Left lung (tissue), 10 donors: ENCODE results near the gene LRP5. TPM values are rescaled to one million over a fixed set of nuclear protein-coding genes. Genes with fewer than 3 reads are reported as not detected.
"Not testable (repeated sequence)": the region's sequence is repeated elsewhere in the genome, so short reads cannot be mapped to it uniquely, and the experiment has no call there.

Source experiments
- ATAC-seq: fragments of 200-7000 bp; cut with Tn5 transposase; one replicate; pipeline ENCODE4 v1.9.1; 2020; ENCODE audit warnings: moderate library complexity
- DNase-seq, 4 donors: peaks; one replicate each; pipeline ENCODE4 v3.0.0-alpha.2; 2013 to 2020
- H3K27ac ChIP-seq, 2 donors: fragments of 200-600 bp; sonication (generic) in 1 of 2; one replicate each; pipeline versions ENCODE4 v1.5.0 to v1.8.0; 2020 to 2021
- H3K27me3 ChIP-seq, 2 donors: fragments of 200-600 bp; sonication (generic) in 1 of 2; one replicate each; pipeline versions ENCODE4 v1.5.0 to v1.8.0; 2020 to 2021
- H3K36me3 ChIP-seq, 2 donors: fragments of 200-600 bp; sonication (generic) in 1 of 2; one replicate each; pipeline versions ENCODE4 v1.5.0 to v1.8.0; 2020 to 2021
- H3K4me1 ChIP-seq, 2 donors: fragments of 200-600 bp; one replicate each; pipeline ENCODE4 v1.8.0; 2021
- H3K4me3 ChIP-seq, 2 donors: fragments of 200-600 bp; sonication (generic) in 1 of 2; one replicate each; pipeline versions ENCODE4 v1.5.0 to v1.8.0; 2020 to 2021; ENCODE audit warnings: mild to moderate bottlenecking in 1 of 2
- H3K9me3 ChIP-seq, 2 donors: fragments of 200-600 bp; sonication (generic) in 1 of 2; one replicate each; pipeline versions ENCODE4 v1.5.0 to v1.8.0; 2020 to 2021
- intact Hi-C, 2 donors: fragments of 100-400 bp; cut with DNase I; formaldehyde crosslinking; loops; one replicate each; pipeline versions ENCODE4 v1.11.2 to v1.14.2; 2022
- polyA plus RNA-seq, 6 donors: library from polyadenylated mRNA; unstranded; fragments of 120-200 nt; gene quantifications; one replicate each; pipeline ENCODE4 v1.2.1, GENCODE V29; 2013; ENCODE audit not compliant: insufficient read length in 6 of 6
- total RNA-seq, 2 donors: library from RNA; stranded (reverse); fragmentation: NEBNext Ultra II Directional; extraction: Animal tissue kit (Norgen Biotek cat#: 25700); gene quantifications; one replicate each; pipeline ENCODE4 v1.2.1, GENCODE V29; 2021
- TF ChIP-seq, protein P1 (sequence below), 2 donors: fragments of 200-600 bp; sonication (generic) in 1 of 2; IDR thresholded peaks; one replicate each; pipeline versions ENCODE4 v1.5.0 to v1.8.0; 2021; ENCODE audit warnings: antibody characterized with exemption in 2 of 2
- donor health status: DM: no; HTN: yes; CAD: no.
- donor health status: DM: no; HTN: no; CAD: no.

LRP5 gene
- total and polyA plus RNA-seq, 8 donors, result 48.9 to 71.9 (median 57.4) TPM

DNA sequence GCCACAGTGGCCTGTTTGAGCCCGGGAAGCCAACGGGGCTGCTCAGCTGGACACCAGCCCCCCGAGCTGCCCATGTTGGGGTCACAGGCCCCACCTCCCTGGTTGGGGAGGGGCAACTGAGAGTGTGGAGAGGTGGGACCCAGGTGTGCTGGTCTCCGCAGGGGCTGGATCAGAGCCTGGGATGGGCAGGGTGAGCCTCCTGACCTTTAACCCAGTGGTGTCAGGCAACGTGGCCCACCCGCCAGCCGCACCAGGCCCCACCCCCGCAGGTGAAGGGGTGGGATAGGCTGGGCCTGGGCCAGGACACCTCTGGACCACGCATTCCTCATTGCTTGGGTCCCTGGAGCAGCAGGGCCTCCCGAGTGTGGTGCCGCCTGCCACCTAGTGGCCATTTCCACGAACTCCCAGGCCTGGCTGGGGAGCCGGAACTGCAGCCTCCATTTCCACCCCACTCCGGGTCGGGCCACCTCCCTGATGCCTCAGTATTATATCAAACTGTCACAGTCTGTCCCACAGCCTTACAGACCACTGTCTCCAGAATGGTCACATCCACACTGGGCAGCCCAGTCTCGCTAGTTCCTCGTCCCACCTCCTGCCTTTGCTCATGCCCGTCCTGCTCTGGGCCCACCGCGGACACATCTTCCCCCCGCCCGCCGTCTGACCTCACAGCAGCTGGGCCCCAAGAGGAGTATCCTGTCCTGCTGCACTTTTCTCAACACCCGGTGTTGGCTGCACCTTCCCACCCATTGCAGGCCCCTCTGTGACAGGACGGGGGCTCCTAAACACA lies 134.8 kb downstream of the LRP5 start:
- H3K4me3 ChIP-seq, result no peak overlapping the region
- DNase-seq (peak; percentile 67 to 95 (median 79)), ATAC-seq (peak; percentile 95)
- no peak overlapping the region for H3K27ac ChIP-seq
- H3K4me1 ChIP-seq, result peaks cover 0 to 4% of the 10 kb centered on the region in 2 donors
- no peaks in the 10 kb centered on the region for H3K27me3 ChIP-seq
- intact Hi-C loops, result loop anchor here in 1 of 2 donors (5.0 kb wide), 1 partner anchor 190 kb away; no protein-coding TSS in a partner anchor
- H3K9me3 ChIP-seq, result no peaks in the 10 kb centered on the region
- TF ChIP-seq, protein P1, sequence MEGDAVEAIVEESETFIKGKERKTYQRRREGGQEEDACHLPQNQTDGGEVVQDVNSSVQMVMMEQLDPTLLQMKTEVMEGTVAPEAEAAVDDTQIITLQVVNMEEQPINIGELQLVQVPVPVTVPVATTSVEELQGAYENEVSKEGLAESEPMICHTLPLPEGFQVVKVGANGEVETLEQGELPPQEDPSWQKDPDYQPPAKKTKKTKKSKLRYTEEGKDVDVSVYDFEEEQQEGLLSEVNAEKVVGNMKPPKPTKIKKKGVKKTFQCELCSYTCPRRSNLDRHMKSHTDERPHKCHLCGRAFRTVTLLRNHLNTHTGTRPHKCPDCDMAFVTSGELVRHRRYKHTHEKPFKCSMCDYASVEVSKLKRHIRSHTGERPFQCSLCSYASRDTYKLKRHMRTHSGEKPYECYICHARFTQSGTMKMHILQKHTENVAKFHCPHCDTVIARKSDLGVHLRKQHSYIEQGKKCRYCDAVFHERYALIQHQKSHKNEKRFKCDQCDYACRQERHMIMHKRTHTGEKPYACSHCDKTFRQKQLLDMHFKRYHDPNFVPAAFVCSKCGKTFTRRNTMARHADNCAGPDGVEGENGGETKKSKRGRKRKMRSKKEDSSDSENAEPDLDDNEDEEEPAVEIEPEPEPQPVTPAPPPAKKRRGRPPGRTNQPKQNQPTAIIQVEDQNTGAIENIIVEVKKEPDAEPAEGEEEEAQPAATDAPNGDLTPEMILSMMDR (IDR thresholded peaks at IDR 0.05), result peak; percentile 95
- H3K36me3 ChIP-seq, result peaks cover 0 to 22% of the 10 kb centered on the region in 2 donors

DNA sequence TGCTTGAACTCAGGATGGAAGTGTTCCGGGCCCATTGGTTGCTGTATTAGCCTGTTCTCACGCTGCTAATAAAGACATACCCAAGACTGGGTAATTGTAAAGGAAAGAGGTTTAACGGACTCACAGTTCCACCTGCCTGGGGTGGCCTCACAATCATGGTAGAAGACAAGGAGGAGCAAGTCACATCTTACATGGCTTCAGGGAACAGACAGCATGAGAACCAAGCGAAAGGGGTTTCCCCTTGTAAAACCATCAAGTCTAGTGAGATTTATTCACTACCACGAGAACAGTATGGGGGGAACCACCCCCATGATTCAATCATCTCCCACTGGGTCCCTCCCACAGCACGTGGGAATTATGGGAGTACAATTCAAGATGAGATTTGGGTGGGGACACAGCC lies 135.5 kb downstream of the LRP5 start:
- H3K27me3 ChIP-seq, H3K4me3 ChIP-seq, H3K27ac ChIP-seq, H3K4me1 ChIP-seq, H3K9me3 ChIP-seq, DNase-seq, ATAC-seq: not testable (repeated sequence)
- intact Hi-C loops, result loop anchor here in 1 of 2 donors (5.0 kb wide), 1 partner anchor 191 kb away; no protein-coding TSS in a partner anchor
- peaks cover 0 to 22% of the 10 kb centered on the region in 2 donors for H3K36me3 ChIP-seq

DNA sequence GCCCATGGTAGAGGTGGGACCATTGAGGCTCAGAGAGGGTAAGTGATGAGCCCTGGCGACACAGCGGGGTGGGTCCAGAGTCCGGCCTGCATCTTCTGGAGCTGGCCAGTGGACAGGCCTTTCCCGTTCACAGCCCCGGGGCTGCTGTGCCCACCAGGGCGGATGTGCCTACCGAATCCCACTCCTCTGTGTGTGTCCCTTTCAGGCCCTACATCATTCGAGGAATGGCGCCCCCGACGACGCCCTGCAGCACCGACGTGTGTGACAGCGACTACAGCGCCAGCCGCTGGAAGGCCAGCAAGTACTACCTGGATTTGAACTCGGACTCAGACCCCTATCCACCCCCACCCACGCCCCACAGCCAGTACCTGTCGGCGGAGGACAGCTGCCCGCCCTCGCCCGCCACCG lies 136.2 kb downstream of the LRP5 start:
- H3K27ac ChIP-seq, result no peak overlapping the region
- no peaks in the 10 kb centered on the region for H3K27me3 ChIP-seq
- TF ChIP-seq, protein P1 (IDR thresholded peaks at IDR 0.05), result no peak
- H3K9me3 ChIP-seq, result no peaks in the 10 kb centered on the region
- DNase-seq, result no peak
- ATAC-seq, result no peak
- intact Hi-C loops, result loop anchor here in 1 of 2 donors (5.0 kb wide), 1 partner anchor 191 kb away; no protein-coding TSS in a partner anchor
- H3K36me3 ChIP-seq, result peaks cover 0 to 22% of the 10 kb centered on the region in 2 donors
- peaks cover 0 to 4% of the 10 kb centered on the region in 2 donors for H3K4me1 ChIP-seq
- no peak overlapping the region for H3K4me3 ChIP-seq

DNA sequence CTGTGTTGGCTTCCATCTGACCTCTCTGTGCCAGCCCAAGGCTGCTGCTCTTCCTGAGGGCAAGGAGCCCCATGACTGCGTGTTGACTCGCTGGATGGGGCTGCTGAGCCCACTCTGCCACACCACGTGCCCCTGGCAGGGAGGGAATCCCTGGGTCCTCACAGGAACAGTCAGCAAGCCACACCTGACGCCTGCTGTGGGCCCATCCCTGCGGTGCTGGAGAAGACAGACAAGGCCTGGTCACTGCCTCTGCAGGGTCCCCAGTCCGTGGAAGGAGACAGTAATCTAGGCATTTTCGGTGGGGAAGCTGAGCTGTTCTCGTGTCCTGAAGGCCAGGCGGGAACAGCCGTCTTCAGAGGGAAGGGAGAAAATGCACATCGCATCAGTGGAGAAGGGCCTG lies 137.6 kb downstream of the LRP5 start:
- Histone ChIP-seq H3K36me3 (peaks cover 0 to 22% of the 10 kb centered on the region in 2 donors), H3K4me1 (peaks cover 0 to 4% of the 10 kb centered on the region in 2 donors), H3K9me3 (no peaks in the 10 kb centered on the region), H3K27me3 (no peaks in the 10 kb centered on the region), H3K27ac (no peak overlapping the region), H3K4me3 (no peak overlapping the region)
- intact Hi-C loops, result loop anchor here in 1 of 2 donors (5.0 kb wide), 1 partner anchor 193 kb away; no protein-coding TSS in a partner anchor
- DNase-seq (peak in 1 of 4 donors; percentile 50), ATAC-seq (no peak)
- TF ChIP-seq, protein P1 (IDR thresholded peaks at IDR 0.05), result no peak

DNA sequence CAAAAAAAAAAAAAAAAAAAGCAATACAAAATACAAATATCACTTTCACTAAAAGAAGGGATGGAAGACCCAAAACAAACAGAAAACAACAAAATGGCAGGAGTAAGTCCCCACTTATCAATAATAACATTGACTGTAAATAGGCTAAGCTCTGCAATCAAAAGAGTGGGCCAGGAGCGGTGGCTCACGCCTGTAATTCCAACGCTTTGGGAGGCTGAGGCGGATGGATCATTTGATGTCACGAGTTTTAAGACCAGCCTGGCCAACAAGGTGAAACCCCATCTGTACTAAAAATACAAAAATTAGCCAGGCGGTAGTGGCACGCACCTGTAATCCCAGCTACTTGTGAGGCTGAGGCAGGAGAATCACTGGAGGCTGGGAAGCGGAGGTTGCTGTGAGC lies 138.3 kb downstream of the LRP5 start:
- H3K27ac ChIP-seq, result no peak overlapping the region
- peaks cover 0 to 22% of the 10 kb centered on the region in 2 donors for H3K36me3 ChIP-seq
- intact Hi-C loops, result no loop called here
- H3K27me3 ChIP-seq, result no peaks in the 10 kb centered on the region
- DNase-seq (peak in 1 of 4 donors; percentile 19), ATAC-seq (no peak)
- H3K4me3 ChIP-seq, result no peak overlapping the region
- H3K9me3 ChIP-seq, result no peaks in the 10 kb centered on the region
- TF ChIP-seq, protein P1 (IDR thresholded peaks at IDR 0.05), result no peak
- peaks cover 0 to 4% of the 10 kb centered on the region in 2 donors for H3K4me1 ChIP-seq
